Right lung (tissue), 5 donors: Measurements from ENCODE around the gene FZD10. TPM values are rescaled to one million over a fixed set of nuclear protein-coding genes. Genes with fewer than 3 reads are reported as not detected.

Experiments
- DNase-seq, 2 donors: peaks; one replicate each; pipeline ENCODE4 v3.0.0-alpha.2; 2013
- polyA plus RNA-seq, 5 donors: library from polyadenylated mRNA; unstranded; fragments of 120-200 nt; gene quantifications; one replicate each; pipeline versions ENCODE4 v1.2.1 to v1.2.3, GENCODE V29; 2013; ENCODE audit warnings: inconsistent platforms in 1 of 5, low replicate concordance in 1 of 5; ENCODE audit not compliant: insufficient read length in 5 of 5, insufficient read depth in 1 of 5

The FZD10 gene
- polyA plus RNA-seq, 5 donors, result 0.39 to 1.4 (median 0.84) TPM

DNA sequence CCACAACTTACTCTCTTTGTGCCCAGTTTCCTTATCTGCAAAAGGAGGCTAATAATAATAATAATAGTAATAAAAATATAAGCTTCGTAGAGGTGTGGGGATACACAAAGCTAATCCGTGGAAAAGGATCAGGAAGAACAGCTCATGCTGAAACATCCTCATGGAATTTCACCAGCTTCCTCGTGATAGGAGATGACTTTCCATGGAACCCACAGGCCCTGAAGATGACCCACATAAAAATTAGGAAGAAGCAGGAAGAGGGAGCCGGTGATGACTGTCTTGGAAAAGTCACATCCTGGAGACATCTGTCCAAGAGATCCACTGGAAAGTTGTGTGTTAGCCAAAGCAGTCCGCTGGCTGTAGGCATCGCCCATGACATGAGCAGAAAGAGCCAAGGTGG lies 31.9 kb upstream of the FZD10 start:
- DNase-seq, result no peak

DNA sequence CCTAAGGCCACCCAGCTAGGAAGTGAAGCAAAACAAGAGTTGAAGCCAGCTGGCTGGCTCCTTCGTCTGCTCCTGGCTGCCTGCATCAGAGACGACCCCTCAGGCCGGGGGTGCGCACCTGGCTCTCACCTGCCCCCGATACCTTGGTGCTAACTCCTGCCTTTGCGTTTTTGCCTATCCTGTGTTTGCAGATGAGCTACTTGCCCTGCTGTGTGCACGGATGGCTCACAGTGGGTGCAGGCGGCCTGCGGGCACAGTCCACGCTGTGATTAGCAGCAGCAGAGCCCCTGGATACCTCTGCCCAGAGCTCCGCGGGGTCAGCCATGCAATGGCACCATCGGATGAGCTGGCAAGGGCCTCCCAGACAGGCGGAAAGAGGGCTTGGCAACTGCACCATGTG lies 31.2 kb upstream of the FZD10 start:
- no peak for DNase-seq

DNA sequence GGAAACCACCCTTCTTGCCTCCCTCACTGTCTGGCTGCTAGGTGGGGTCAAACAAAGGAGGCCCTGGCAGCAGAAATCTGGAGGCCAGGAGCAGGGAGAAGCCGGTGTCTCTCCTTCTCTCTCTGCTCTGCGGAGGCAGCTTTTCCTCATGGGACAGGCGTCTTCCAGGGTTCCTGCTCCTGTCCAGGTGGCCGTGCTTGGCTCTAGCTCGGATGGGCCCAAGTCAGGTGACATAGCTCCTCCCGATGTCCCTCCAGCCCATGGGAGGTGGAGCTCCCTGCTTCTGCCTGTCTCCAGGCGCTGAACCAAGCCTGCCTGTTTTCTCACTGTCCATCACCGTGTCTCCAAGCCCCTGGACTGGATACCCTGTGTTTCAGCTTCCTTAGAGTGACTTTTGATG lies 30.5 kb upstream of the FZD10 start:
- DNase-seq, result no peak

GRCh38 chr12:130132831-130133511 lies 29.3 kb upstream of the FZD10 start:
- DNase-seq, result no peak

DNA sequence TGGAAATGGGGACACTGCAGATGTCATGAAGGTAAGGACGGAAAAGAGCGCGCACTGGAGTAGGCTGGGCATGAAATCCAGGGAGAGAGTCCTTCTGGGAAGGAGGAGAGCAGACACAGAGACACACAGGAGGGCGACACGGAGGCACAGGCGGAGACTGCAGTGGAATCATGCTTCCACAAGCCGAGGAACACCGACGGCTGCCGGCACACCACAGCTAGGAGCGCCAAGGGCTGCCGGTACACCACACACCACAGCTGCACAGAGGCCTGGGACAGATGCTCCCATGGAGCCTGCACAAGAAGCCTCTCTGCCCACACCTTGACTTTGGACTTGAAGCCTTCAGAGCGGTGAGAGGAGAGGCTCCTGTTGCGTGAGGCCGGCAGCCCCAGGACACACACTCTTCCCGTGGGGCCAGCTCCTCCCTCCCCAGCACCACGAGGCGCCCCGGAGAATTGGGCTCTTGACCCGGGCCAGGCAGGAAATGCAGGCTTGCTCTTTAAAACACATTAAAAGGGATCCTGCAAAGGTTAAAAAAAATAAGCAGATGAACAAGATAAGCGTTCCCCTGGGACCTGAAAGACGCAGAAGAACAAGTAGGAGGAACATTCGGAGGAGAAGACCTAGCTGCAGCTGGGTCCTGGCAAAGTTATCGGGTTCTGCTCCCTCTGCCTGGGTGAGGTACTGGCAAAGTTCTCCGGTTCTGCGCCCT lies 28.3 kb upstream of the FZD10 start:
- no peak for DNase-seq

GRCh38 chr12:130134563-130134915 lies 27.7 kb upstream of the FZD10 start:
- no peak for DNase-seq

- DNase-seq, result no peak
Observed at GRCh38 chr12:130136509-130137039, 25.7 kb upstream of the FZD10 start.

- DNase-seq, result no peak
Observed at GRCh38 chr12:130137040-130138018, 24.9 kb upstream of the FZD10 start.

DNA sequence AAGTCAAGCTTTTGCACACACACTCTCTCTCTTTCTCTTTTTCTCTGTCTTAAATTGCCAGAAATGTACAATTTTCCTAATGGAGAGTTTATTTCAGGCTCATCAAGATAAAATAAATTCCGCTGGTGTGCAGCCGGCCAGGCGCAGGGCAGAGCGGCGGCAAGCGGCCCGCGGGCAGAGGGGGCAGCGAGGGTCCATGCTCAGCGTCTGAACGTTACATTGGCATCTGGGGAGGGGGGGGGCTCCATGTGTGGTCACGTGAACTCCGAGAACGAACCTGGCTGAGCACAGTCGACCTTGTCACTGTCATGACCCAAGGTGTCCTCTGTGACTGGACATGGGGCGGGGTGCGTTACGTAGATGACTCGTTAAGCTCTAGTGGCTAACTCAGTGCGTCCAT lies 23.8 kb upstream of the FZD10 start:
- DNase-seq, result no peak

DNA sequence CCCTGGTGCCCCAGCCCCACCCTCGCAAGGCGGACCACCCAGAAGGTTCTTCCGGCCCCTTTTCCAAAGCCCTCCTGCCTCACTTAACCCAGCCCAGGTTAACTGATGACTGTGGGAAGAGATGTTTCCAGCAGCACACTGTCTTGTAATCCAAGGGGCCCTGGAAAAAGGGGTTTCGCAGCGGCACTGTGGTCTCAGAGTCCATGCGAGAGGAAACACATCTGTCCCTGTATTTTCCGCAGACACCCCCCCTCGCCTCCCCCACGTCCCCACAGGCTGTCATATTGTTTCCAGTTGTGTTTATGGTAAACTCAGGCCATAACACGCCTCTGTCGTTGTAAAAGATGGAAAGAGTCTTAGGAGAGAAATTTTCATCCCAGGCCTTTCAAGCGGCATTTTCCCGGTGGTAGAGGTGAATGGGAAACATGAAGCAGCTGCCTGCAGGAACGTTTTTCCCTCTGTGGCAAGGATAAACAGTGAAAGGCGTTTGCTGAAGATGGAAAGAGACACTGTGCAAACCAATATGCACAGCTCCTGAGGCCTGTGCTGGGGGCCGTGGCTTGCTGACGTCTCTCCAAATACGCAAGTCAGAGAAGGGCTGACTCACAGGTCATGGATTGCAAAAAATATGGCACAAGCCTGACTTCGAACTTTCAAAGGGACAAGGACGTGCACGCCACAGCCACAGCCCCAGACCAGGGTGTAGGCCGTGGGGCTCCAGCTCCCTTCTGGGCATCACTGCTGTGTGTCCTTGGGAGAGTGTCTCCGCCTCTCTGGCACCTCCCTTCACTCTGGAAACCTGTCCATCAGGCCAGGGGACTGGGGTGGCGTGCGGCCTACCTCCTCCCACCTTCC lies 22.5 kb upstream of the FZD10 start:
- DNase-seq, result no peak

DNA sequence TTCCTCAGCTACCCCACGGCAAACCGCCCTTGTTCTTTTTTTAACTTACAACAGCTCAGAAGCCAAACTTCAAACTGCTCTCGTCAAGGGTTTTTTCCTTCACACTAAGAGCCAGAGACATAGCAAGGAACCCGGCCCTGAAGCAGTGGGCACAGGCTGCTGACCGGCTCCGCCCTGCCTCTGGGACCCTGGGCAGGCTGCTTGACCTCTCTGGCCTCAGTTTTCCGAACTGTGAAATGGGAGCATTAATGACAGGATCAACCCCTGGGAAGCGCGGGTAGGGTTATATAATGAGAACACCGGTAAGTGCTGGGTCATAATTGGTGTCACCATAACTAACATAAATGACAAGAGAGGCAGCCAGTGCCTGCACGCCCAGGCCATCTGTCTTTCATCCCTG lies 21.2 kb upstream of the FZD10 start:
- no peak for DNase-seq

DNA sequence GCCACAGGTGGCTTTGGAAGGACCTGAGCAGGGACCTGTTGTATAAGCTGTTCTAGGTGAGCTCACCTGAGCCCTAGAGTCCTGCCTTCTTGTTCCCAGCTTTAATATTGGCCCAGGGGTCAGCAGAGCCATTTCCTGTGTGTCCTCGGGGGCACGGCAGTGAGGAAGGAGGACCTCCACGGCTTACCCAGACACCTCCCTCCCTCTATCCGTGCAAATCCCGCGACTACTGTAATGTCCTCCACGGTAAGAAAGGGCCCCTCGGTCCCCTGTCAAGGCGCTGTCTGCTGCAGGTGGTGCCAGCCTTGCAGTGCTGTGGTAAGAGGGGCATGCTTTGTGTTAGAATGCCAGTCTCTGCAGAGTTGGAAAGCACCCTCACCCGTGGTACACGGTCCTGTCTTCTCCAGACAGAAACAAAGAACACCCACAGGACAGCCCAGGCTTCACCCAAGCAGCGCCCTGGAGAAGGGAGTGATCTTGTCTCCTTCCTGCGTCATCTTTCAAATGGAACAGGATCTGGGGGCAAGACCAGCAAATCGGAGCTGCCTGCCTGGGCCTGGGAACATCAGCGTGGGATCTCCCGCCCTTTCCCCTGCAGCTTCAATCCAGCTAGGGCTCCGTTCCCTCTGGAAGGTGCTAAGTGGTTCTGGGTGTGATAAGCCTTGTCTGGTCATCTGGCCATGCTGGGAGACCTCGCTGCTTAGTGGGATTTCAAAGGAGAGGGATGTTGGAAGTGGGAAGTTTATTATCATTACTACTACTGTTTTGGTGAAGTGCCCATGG lies 20.2 kb upstream of the FZD10 start:
- no peak for DNase-seq

- DNase-seq, result no peak
Observed at GRCh38 chr12:130142736-130143135, 19.5 kb upstream of the FZD10 start.

GRCh38 chr12:130143136-130143535 lies 19.1 kb upstream of the FZD10 start:
- DNase-seq, result no peak

GRCh38 chr12:130144256-130144655 lies 18.0 kb upstream of the FZD10 start:
- no peak for DNase-seq

DNA sequence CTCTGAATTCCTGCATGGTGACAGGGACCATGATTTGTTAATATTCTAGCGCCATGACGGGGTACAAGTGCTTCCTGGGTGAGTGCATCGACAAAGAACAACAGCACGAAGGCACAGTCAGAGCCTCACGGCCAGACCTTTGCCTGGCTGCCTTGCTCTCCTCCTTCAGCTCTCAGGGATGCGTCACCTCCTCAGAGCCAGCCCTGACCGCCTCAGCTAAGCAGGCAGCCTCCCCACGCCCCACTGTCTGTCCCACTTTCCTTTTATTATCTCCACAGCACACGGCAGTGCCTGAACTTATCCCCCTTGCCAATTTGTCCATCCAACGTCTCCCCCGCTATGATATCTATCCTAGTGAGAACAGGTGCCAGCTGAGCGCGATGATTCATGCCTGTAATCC lies 16.5 kb upstream of the FZD10 start:
- no peak for DNase-seq

DNA sequence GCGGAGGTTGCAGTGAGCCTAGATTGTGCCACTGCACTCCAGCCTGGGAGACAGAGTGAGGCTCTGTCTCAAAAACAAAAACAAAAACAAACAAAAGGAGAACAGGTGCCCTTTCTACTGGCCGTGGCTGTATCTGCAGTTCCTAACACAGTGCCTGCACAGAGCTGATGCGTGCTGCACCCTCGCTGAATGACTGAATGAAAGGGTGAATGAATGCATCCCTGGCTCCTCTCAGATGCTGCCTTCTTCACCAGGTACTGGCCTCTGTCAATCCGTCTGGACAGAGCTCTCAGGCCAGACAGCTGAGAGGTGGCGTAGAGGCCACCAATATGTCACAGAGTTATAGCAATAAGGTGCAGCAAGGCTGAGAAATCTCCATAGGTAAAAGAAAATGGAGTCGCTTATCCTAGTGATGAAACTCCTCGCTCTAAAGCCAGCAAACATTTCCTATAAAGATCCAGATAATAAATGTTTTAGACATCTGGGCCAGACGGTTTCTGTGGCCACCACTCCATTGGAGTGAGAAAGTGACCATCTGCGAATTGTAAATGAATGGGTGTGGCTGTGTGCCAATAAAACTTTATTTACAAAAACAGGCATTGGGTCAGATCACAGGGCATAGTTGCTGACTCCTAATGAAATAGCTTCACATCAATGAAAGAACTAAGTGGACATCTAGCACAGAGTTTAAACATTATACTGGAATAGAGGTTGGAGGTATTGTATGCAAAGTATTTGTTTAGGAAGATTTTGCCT lies 15.9 kb upstream of the FZD10 start:
- DNase-seq, result no peak

DNA sequence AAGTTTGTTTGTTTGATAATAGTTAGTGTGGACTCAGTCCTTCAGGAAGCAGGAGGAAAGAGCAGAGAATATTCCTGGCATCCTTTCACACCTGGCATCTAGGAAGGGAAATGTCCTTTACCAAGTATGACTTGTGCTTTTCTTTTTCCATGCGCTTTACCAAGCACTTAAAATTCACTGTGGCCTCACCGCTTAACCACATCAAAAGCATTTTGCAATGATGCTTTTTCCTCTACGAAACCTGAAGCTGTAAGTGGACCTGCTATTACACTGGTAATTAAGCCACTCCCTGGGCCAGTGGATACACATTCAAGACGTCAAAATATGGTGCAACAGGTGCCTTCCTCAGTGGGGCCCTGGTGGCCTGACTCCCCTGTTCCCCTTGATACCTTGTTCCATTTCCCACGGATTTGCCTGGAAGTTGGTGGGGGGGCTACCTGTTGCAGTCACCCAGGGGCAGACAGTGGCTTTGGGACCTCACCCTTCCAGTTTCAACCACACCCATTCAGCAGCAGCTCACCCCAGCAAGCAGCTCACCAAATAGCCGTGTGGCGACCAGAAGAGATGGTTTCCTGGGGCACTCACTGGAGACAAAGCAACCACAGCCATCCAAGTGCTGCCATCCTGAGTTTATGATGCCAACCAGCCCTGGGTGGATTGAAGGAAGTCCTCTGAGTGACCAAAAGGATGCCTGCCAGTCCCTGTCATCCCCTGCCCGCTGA lies 14.2 kb upstream of the FZD10 start:
- DNase-seq, result no peak

DNA sequence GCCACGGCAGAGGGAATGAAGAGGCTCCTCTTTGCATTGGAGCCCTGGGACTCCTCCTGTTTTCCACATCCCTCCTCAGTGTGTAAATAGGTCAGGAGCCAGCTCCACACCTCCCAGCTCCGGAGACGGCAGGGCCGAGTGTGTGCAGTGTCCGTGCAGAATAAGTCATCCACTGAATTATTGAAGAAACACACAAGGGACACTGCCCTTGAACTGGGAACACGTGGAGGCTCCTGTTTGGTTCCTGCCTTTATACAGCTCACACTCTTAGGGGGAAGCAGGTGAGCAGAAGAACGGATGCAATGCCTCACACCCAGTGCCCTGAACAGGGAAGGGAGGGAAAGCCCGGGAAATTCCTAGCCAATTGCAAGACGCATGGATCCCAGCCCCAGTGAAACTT lies 10.4 kb upstream of the FZD10 start:
- DNase-seq, result no peak
